Measurements from ENCODE around the gene LMAN1L. TPM values are rescaled to one million over a fixed set of nuclear protein-coding genes. Genes with fewer than 3 reads are reported as not detected.

The LMAN1L gene
- polyA plus RNA-seq, 1 donor (not counting 4 experiments of a cell fraction or from before 2014, with no cell fraction given), result not detected

GRCh38 chr15:74821091-74821789 lies 8.6 kb downstream of the LMAN1L start:
- no peak overlapping the region for H3K4me3 ChIP-seq (ENCODE audit: control insufficient read depth in 2 of 3, extremely low read depth in 1 of 3, insufficient read depth in 2 of 3, low read depth in 1 of 3, low read length in 3 of 3)
- H3K9me1 ChIP-seq (ENCODE audit: control insufficient read depth, extremely low read depth, insufficient read depth, low read length), result no peaks in the 10 kb centered on the region
- DNase-seq (ENCODE audit: low read depth, low spot score) (no peak), FAIRE-seq (no peak)
- H3K36me3 ChIP-seq (ENCODE audit: control insufficient read depth in 2 of 2, extremely low read depth in 1 of 2, insufficient read depth in 2 of 2, low read length in 2 of 2), result no peaks in the 10 kb centered on the region
- peaks cover 19% of the 10 kb centered on the region for H3K27me3 ChIP-seq (ENCODE audit: control insufficient read depth, extremely low read depth, insufficient read depth, low read length)
- H3K27ac ChIP-seq (ENCODE audit: control insufficient read depth, insufficient read depth, low read length), result no peak overlapping the region
- peaks cover 19% of the 10 kb centered on the region for H3K4me1 ChIP-seq (ENCODE audit: control insufficient read depth, extremely low read depth, insufficient read depth, low read length)
- peaks cover 4% of the 10 kb centered on the region for H4K20me1 ChIP-seq (ENCODE audit: control insufficient read depth, extremely low read depth, insufficient read depth, low read length)
- TF ChIP-seq EZH2 (IDR thresholded peaks at IDR 0.05; ENCODE audit: low read length), result no peak
- TF ChIP-seq CTCF (optimal IDR thresholded peaks at IDR 0.05 in 1 of 3, IDR thresholded peaks at IDR 0.05 in 1 of 3, conservative IDR thresholded peaks at IDR 0.05 in 1 of 3; ENCODE audit: extremely low read depth in 1 of 3, insufficient read depth in 2 of 3, low read length in 3 of 3), result no peak
- no peak overlapping the region for H2AFZ ChIP-seq (ENCODE audit: control insufficient read depth, low read length)
- no peaks in the 10 kb centered on the region for H3K79me2 ChIP-seq (ENCODE audit: control insufficient read depth, insufficient read depth, low read length)
- dilution Hi-C loops (cut with MboI; ENCODE audit: extremely low pct_ligation_motif_present, low sequenced_read_pairs), result no loop called here
- no peak overlapping the region for H3K9ac ChIP-seq (ENCODE audit: control insufficient read depth, extremely low read depth, insufficient read depth, low read length)
- no peaks in the 10 kb centered on the region for H3K9me3 ChIP-seq (ENCODE audit: control insufficient read depth, low read depth, low read length)
- no peak overlapping the region for H3K4me2 ChIP-seq (ENCODE audit: control insufficient read depth, extremely low read depth, insufficient read depth, low read depth, low read length)

GRCh38 chr15:74821790-74822158 lies 9.1 kb downstream of the LMAN1L start:
- H3K9me3 ChIP-seq (ENCODE audit: control insufficient read depth, low read depth, low read length), result no peaks in the 10 kb centered on the region
- no peak overlapping the region for H3K27ac ChIP-seq (ENCODE audit: control insufficient read depth, insufficient read depth, low read length)
- H3K9me1 ChIP-seq (ENCODE audit: control insufficient read depth, extremely low read depth, insufficient read depth, low read length), result no peaks in the 10 kb centered on the region
- no peaks in the 10 kb centered on the region for H3K79me2 ChIP-seq (ENCODE audit: control insufficient read depth, insufficient read depth, low read length)
- no peak for DNase-seq (ENCODE audit: low read depth, low spot score)
- H3K9ac ChIP-seq (ENCODE audit: control insufficient read depth, extremely low read depth, insufficient read depth, low read length), result no peak overlapping the region
- TF ChIP-seq CTCF (optimal IDR thresholded peaks at IDR 0.05 in 1 of 3, IDR thresholded peaks at IDR 0.05 in 1 of 3, conservative IDR thresholded peaks at IDR 0.05 in 1 of 3; ENCODE audit: extremely low read depth in 1 of 3, insufficient read depth in 2 of 3, low read length in 3 of 3) (no peak), EZH2 (IDR thresholded peaks at IDR 0.05; ENCODE audit: low read length) (no peak)
- dilution Hi-C loops (cut with MboI; ENCODE audit: extremely low pct_ligation_motif_present, low sequenced_read_pairs), result no loop called here
- no peak overlapping the region for H2AFZ ChIP-seq (ENCODE audit: control insufficient read depth, low read length)
- no peak overlapping the region for H3K4me3 ChIP-seq (ENCODE audit: control insufficient read depth in 2 of 3, extremely low read depth in 1 of 3, insufficient read depth in 2 of 3, low read depth in 1 of 3, low read length in 3 of 3)
- peaks cover 4% of the 10 kb centered on the region for H4K20me1 ChIP-seq (ENCODE audit: control insufficient read depth, extremely low read depth, insufficient read depth, low read length)
- H3K36me3 ChIP-seq (ENCODE audit: control insufficient read depth in 2 of 2, extremely low read depth in 1 of 2, insufficient read depth in 2 of 2, low read length in 2 of 2), result no peaks in the 10 kb centered on the region
- H3K27me3 ChIP-seq (ENCODE audit: control insufficient read depth, extremely low read depth, insufficient read depth, low read length), result peaks cover 22% of the 10 kb centered on the region
- H3K4me1 ChIP-seq (ENCODE audit: control insufficient read depth, extremely low read depth, insufficient read depth, low read length), result peaks cover 18% of the 10 kb centered on the region
- FAIRE-seq, result no peak
- H3K4me2 ChIP-seq (ENCODE audit: control insufficient read depth, extremely low read depth, insufficient read depth, low read depth, low read length), result no peak overlapping the region
